Measurements from ENCODE around the gene NOTCH3. TPM values are rescaled to one million over a fixed set of nuclear protein-coding genes. Genes with fewer than 3 reads are reported as not detected.

The NOTCH3 gene
- total RNA-seq (92.3 TPM), polyA plus RNA-seq (ENCODE audit: insufficient read depth, low read depth, low replicate concordance) (15.1 TPM)
- long read RNA-seq, donor 1, full-length matches to known transcripts, result 3 of 9 reads
- long read RNA-seq, donor 1, partial matches to known transcripts, result 6 of 9 reads
- long read RNA-seq, donor 1, other reads (novel, unspliced or antisense), result 0 of 9 reads
- long read RNA-seq, donor 2, full-length matches to known transcripts, result 1 of 1 reads
- long read RNA-seq, donor 2, partial matches to known transcripts, result 0 of 1 reads
- long read RNA-seq, donor 2, other reads (novel, unspliced or antisense), result 0 of 1 reads
- long read RNA-seq, donor 3, partial matches to known transcripts, result 0 of 1 reads
- long read RNA-seq, donor 3, other reads (novel, unspliced or antisense), result 0 of 1 reads
- long read RNA-seq, donor 4, full-length matches to known transcripts, result 1 of 33 reads
- long read RNA-seq, donor 4, partial matches to known transcripts, result 32 of 33 reads
- long read RNA-seq, donor 4, other reads (novel, unspliced or antisense), result 0 of 33 reads
- long read RNA-seq, donor 5, result 0 reads
- long read RNA-seq, donor 6, full-length matches to known transcripts, result 1 of 1 reads
- long read RNA-seq, donor 6, partial matches to known transcripts, result 0 of 1 reads
- long read RNA-seq, donor 6, other reads (novel, unspliced or antisense), result 0 of 1 reads
- long read RNA-seq, donor 7, partial matches to known transcripts, result 6 of 24 reads
- long read RNA-seq, donor 7, other reads (novel, unspliced or antisense), result 18 of 24 reads
- long read RNA-seq, donor 8, full-length matches to known transcripts, result 1 of 1 reads
- long read RNA-seq, donor 8, partial matches to known transcripts, result 0 of 1 reads
- long read RNA-seq, donor 8, other reads (novel, unspliced or antisense), result 0 of 1 reads
- long read RNA-seq, donor 9, result 0 reads
- long read RNA-seq, donor 10, full-length matches to known transcripts, result 4 of 4 reads
- long read RNA-seq, donor 10, partial matches to known transcripts, result 0 of 4 reads
- long read RNA-seq, donor 10, other reads (novel, unspliced or antisense), result 0 of 4 reads

DNA sequence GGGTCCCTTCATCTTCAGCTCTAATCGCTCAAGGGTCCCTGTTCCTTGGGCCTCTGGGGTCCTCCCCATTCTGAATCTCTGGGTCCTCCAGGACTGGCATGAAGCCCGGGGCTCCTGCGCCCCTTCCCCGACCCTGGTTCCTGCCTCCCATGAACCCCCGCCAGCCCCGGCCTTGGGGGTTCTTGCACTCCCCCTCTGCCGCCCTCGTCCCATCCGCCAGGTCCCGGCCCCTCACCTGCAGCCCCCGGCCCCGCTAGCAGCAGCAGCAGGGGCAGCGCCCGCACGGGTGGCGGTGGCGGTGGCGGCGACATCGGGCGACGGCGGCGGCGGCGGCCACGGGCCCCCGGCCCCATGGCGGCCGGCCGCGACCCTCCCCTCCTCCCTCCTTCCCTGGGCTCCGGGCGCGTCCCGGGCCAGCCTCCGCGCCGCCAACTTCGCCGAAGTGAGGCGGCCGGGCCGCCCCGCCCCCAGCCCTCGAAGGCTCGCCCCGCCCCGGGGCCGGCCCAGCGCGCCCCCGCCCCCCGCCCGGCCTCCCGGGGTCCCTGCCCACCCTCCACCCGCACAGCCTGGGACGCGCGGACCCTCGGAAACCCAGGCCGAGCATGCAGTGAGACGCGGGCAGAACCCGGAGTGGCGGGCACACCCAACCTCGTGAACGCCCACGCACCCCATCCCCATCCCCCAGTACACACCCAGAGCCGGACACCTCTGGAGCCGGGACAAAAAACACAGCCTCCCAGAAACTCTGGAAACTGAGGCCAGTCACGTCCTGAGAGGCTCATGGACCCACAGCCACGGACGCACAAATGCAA is at the start of gene NOTCH3:
NOTCH3 (minus strand) TSS at position 443 of the 812 bp plus-strand sequence; CDS start at position 353, 90 bp downstream.
- FAIRE-seq (no peak), DNase-seq (peak; percentile 61 to 79 (median 77))
- Histone ChIP-seq H3K4me1 (ENCODE audit: control insufficient read depth in 2 of 3, insufficient read depth in 2 of 3, low read depth in 1 of 3, low read length in 3 of 3) (peaks cover 0 to 14% (median 0%) of the 10 kb centered on the region in 3 donors), H3K27ac (ENCODE audit: low read depth in 2 of 2, low read length in 2 of 2) (peak within 1 kb of the TSS; percentile 78 to 85), H3K4me3 (ENCODE audit: low read length in 3 of 3) (peak within 1 kb of the TSS; percentile 65 to 70 (median 68)), H3K36me3 (ENCODE audit: control insufficient read depth in 2 of 3, insufficient read depth in 3 of 3, low read length in 3 of 3) (peaks cover 0 to 2% (median 0%) of the 10 kb centered on the region in 3 donors), H3K9me3 (ENCODE audit: control insufficient read depth in 2 of 3, insufficient read depth in 1 of 3, low read length in 3 of 3) (no peaks in the 10 kb centered on the region), H3K9ac (ENCODE audit: low read length in 3 of 3) (peak within 1 kb of the TSS; percentile 42 to 67 (median 65)), H3K27me3 (ENCODE audit: control insufficient read depth, insufficient read depth, low read length) (no peaks in the 10 kb centered on the region)
- TF ChIP-seq, protein P1, sequence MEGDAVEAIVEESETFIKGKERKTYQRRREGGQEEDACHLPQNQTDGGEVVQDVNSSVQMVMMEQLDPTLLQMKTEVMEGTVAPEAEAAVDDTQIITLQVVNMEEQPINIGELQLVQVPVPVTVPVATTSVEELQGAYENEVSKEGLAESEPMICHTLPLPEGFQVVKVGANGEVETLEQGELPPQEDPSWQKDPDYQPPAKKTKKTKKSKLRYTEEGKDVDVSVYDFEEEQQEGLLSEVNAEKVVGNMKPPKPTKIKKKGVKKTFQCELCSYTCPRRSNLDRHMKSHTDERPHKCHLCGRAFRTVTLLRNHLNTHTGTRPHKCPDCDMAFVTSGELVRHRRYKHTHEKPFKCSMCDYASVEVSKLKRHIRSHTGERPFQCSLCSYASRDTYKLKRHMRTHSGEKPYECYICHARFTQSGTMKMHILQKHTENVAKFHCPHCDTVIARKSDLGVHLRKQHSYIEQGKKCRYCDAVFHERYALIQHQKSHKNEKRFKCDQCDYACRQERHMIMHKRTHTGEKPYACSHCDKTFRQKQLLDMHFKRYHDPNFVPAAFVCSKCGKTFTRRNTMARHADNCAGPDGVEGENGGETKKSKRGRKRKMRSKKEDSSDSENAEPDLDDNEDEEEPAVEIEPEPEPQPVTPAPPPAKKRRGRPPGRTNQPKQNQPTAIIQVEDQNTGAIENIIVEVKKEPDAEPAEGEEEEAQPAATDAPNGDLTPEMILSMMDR (IDR thresholded peaks at IDR 0.05; ENCODE audit: borderline replicate concordance, extremely low read depth, insufficient read depth), result no peak
- intact Hi-C loops (cut with DNase I), result no loop called here

DNA sequence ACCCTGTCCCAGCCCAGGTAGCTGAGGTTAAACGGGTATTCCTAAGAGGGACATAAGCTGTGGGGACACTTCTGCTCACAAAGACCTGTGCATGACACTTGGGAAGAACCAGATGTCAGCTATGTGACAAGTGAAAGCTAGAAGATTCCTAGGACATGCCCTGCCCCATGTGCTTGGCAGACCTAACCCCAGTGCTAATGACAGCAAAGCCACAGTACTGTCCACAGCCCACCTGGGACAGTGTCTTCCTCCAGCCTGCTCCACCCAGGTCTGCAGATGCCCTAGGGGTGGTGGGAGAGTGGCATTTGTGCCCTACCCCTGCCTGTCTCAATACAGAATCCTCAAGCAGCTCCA is 49.8 kb upstream of the NOTCH3 start:
- peak overlapping the region; percentile 92 to 94 for H3K27ac ChIP-seq (ENCODE audit: low read depth in 2 of 2, low read length in 2 of 2)
- H3K4me3 ChIP-seq (ENCODE audit: low read length in 3 of 3), result peak overlapping the region in 1 of 3 donors; percentile 5
- peaks cover 12 to 50% (median 27%) of the 10 kb centered on the region in 3 donors for H3K4me1 ChIP-seq (ENCODE audit: control insufficient read depth in 2 of 3, insufficient read depth in 2 of 3, low read depth in 1 of 3, low read length in 3 of 3)
- no peaks in the 10 kb centered on the region for H3K9me3 ChIP-seq (ENCODE audit: control insufficient read depth in 2 of 3, insufficient read depth in 1 of 3, low read length in 3 of 3)
- H3K27me3 ChIP-seq (ENCODE audit: control insufficient read depth, insufficient read depth, low read length), result no peaks in the 10 kb centered on the region
- intact Hi-C loops (cut with DNase I), result no loop called here
- FAIRE-seq, result no peak
- TF ChIP-seq, protein P1 (IDR thresholded peaks at IDR 0.05; ENCODE audit: borderline replicate concordance, extremely low read depth, insufficient read depth), result no peak
- peaks cover 6 to 57% (median 46%) of the 10 kb centered on the region in 3 donors for H3K36me3 ChIP-seq (ENCODE audit: control insufficient read depth in 2 of 3, insufficient read depth in 3 of 3, low read length in 3 of 3)
- no peak overlapping the region for H3K9ac ChIP-seq (ENCODE audit: low read length in 3 of 3)
- DNase-seq, result peak in 1 of 5 donors; percentile 69

DNA sequence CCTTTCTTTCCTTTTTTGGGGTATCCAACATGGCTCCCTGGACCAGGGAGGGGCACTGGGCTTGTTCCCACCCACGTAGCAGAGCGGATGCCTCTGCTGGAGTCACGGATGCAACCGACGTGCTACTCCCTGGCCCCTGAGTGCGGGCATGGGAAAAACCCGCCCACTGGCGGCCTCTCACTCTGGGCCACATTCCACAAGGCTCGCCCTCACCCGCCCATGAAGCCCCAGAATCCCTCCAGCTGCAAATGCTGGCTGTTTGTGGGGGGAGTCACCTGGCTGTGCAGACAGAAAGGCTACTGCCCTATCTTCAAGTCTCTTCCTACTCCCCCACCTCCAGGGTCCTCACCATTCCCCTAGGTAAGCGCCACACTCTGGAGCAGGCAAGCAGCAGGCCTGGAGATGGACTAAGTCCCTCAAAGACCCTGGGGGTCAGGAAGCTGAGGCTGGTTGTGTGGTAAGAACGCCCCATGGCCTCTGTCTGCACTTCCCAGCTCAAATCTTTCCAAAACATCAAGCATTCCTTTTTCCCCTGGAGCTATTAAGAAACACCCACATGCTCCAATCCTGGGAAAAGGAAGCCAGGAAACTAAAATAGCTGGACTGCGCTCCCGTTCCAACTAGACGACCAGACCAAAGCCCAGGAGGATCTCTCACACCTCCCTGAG is 49.3 kb upstream of the NOTCH3 start:
- FAIRE-seq (no peak), DNase-seq (peak; percentile 88 to 94 (median 90))
- Histone ChIP-seq H3K4me1 (ENCODE audit: control insufficient read depth in 2 of 3, insufficient read depth in 2 of 3, low read depth in 1 of 3, low read length in 3 of 3) (peaks cover 12 to 53% (median 27%) of the 10 kb centered on the region in 3 donors), H3K4me3 (ENCODE audit: low read length in 3 of 3) (no peak overlapping the region), H3K9me3 (ENCODE audit: control insufficient read depth in 2 of 3, insufficient read depth in 1 of 3, low read length in 3 of 3) (no peaks in the 10 kb centered on the region), H3K9ac (ENCODE audit: low read length in 3 of 3) (peak overlapping the region in 1 of 3 donors; percentile 80), H3K36me3 (ENCODE audit: control insufficient read depth in 2 of 3, insufficient read depth in 3 of 3, low read length in 3 of 3) (peaks cover 6 to 52% (median 47%) of the 10 kb centered on the region in 3 donors), H3K27me3 (ENCODE audit: control insufficient read depth, insufficient read depth, low read length) (no peaks in the 10 kb centered on the region), H3K27ac (ENCODE audit: low read depth in 2 of 2, low read length in 2 of 2) (peak overlapping the region; percentile 92 to 94)
- TF ChIP-seq, protein P1 (IDR thresholded peaks at IDR 0.05; ENCODE audit: borderline replicate concordance, extremely low read depth, insufficient read depth), result no peak
- intact Hi-C loops (cut with DNase I), result no loop called here

Measured in kidney (tissue), 22 donors.